Measurements from ENCODE around the gene SLC43A1. TPM values are rescaled to one million over a fixed set of nuclear protein-coding genes. Genes with fewer than 3 reads are reported as not detected.
A peak's percentile ranks its signal among the peaks of the same experiment; 100 is the strongest.

SLC43A1 gene
- total and polyA plus RNA-seq, 2 donors = 2.3 to 5.1 TPM

GRCh38 chr11:57502870-57503269 lies 12.6 kb downstream of the SLC43A1 start:
- H3K36me3 ChIP-seq (ENCODE audit: control insufficient read depth in 2 of 2, insufficient read depth in 2 of 2, low read length in 1 of 2) = no peaks in the 10 kb centered on the region
- H3K27me3 ChIP-seq (ENCODE audit: control insufficient read depth in 2 of 2, insufficient read depth in 1 of 2, low read length in 1 of 2) = no peaks in the 10 kb centered on the region
- H3K9me3 ChIP-seq (ENCODE audit: control insufficient read depth in 2 of 2, insufficient read depth in 1 of 2, low read length in 1 of 2) = no peaks in the 10 kb centered on the region
- no peak for DNase-seq (ENCODE audit: low read depth in 6 of 9, low spot score in 9 of 9)
- H3K27ac ChIP-seq (ENCODE audit: low read depth in 1 of 2, low read length in 1 of 2) = no peak overlapping the region
- H3K4me3 ChIP-seq (ENCODE audit: low read length in 2 of 2) = no peak overlapping the region
- peaks cover 0 to 10% of the 10 kb centered on the region in 2 donors for H3K4me1 ChIP-seq (ENCODE audit: control insufficient read depth in 2 of 2, insufficient read depth in 2 of 2, low read length in 2 of 2)

GRCh38 chr11:57502376-57502775 lies 13.1 kb downstream of the SLC43A1 start:
- H3K9me3 ChIP-seq (ENCODE audit: control insufficient read depth in 2 of 2, insufficient read depth in 1 of 2, low read length in 1 of 2) = no peaks in the 10 kb centered on the region
- no peaks in the 10 kb centered on the region for H3K27me3 ChIP-seq (ENCODE audit: control insufficient read depth in 2 of 2, insufficient read depth in 1 of 2, low read length in 1 of 2)
- 90% methylated on average over 3 of the region's 3 CpGs for WGBS
- no peaks in the 10 kb centered on the region for H3K36me3 ChIP-seq (ENCODE audit: control insufficient read depth in 2 of 2, insufficient read depth in 2 of 2, low read length in 1 of 2)
- H3K4me1 ChIP-seq (ENCODE audit: control insufficient read depth in 2 of 2, insufficient read depth in 2 of 2, low read length in 2 of 2) = peaks cover 0 to 10% of the 10 kb centered on the region in 2 donors
- DNase-seq (ENCODE audit: low read depth in 6 of 9, low spot score in 9 of 9) = no peak
- H3K27ac ChIP-seq (ENCODE audit: low read depth in 1 of 2, low read length in 1 of 2) = no peak overlapping the region
- no peak overlapping the region for H3K4me3 ChIP-seq (ENCODE audit: low read length in 2 of 2)

- no peaks in the 10 kb centered on the region for H3K9me3 ChIP-seq (ENCODE audit: control insufficient read depth in 2 of 2, insufficient read depth in 1 of 2, low read length in 1 of 2)
- H3K4me1 ChIP-seq (ENCODE audit: control insufficient read depth in 2 of 2, insufficient read depth in 2 of 2, low read length in 2 of 2) = peaks cover 0 to 10% of the 10 kb centered on the region in 2 donors
- H3K27ac ChIP-seq (ENCODE audit: low read depth in 1 of 2, low read length in 1 of 2) = no peak overlapping the region
- no peak overlapping the region for H3K4me3 ChIP-seq (ENCODE audit: low read length in 2 of 2)
- no peaks in the 10 kb centered on the region for H3K36me3 ChIP-seq (ENCODE audit: control insufficient read depth in 2 of 2, insufficient read depth in 2 of 2, low read length in 1 of 2)
- DNase-seq (ENCODE audit: low read depth in 6 of 9, low spot score in 9 of 9) = no peak
- H3K27me3 ChIP-seq (ENCODE audit: control insufficient read depth in 2 of 2, insufficient read depth in 1 of 2, low read length in 1 of 2) = no peaks in the 10 kb centered on the region
- WGBS = 98% methylated on average over 4 of the region's 4 CpGs
Observed at GRCh38 chr11:57501953-57502352, 13.5 kb downstream of the SLC43A1 start.

GRCh38 chr11:57500926-57501325 lies 14.6 kb downstream of the SLC43A1 start:
- Histone ChIP-seq H3K9me3 (ENCODE audit: control insufficient read depth in 2 of 2, insufficient read depth in 1 of 2, low read length in 1 of 2) (no peaks in the 10 kb centered on the region), H3K27me3 (ENCODE audit: control insufficient read depth in 2 of 2, insufficient read depth in 1 of 2, low read length in 1 of 2) (no peaks in the 10 kb centered on the region), H3K36me3 (ENCODE audit: control insufficient read depth in 2 of 2, insufficient read depth in 2 of 2, low read length in 1 of 2) (no peaks in the 10 kb centered on the region), H3K4me3 (ENCODE audit: low read length in 2 of 2) (no peak overlapping the region), H3K27ac (ENCODE audit: low read depth in 1 of 2, low read length in 1 of 2) (no peak overlapping the region), H3K4me1 (ENCODE audit: control insufficient read depth in 2 of 2, insufficient read depth in 2 of 2, low read length in 2 of 2) (peaks cover 0 to 10% of the 10 kb centered on the region in 2 donors)
- WGBS = 98% methylated on average over 15 of the region's 15 CpGs
- no peak for DNase-seq (ENCODE audit: low read depth in 6 of 9, low spot score in 9 of 9)

- Histone ChIP-seq H3K4me3 (ENCODE audit: low read length in 2 of 2) (no peak overlapping the region), H3K27ac (ENCODE audit: low read depth in 1 of 2, low read length in 1 of 2) (no peak overlapping the region), H3K36me3 (ENCODE audit: control insufficient read depth in 2 of 2, insufficient read depth in 2 of 2, low read length in 1 of 2) (no peaks in the 10 kb centered on the region), H3K27me3 (ENCODE audit: control insufficient read depth in 2 of 2, insufficient read depth in 1 of 2, low read length in 1 of 2) (no peaks in the 10 kb centered on the region), H3K9me3 (ENCODE audit: control insufficient read depth in 2 of 2, insufficient read depth in 1 of 2, low read length in 1 of 2) (no peaks in the 10 kb centered on the region), H3K4me1 (ENCODE audit: control insufficient read depth in 2 of 2, insufficient read depth in 2 of 2, low read length in 2 of 2) (peaks cover 0 to 10% of the 10 kb centered on the region in 2 donors)
- no peak for DNase-seq (ENCODE audit: low read depth in 6 of 9, low spot score in 9 of 9)
- WGBS = 94% methylated on average over 8 of the region's 8 CpGs
Observed at GRCh38 chr11:57500515-57500914, 15.0 kb downstream of the SLC43A1 start.

- peak overlapping the region in 1 of 2 donors; percentile 12 for H3K4me3 ChIP-seq (ENCODE audit: low read length in 2 of 2)
Observed at GRCh38 chr11:57499983-57500461, 15.5 kb downstream of the SLC43A1 start.

GRCh38 chr11:57499413-57499982 lies 16.0 kb downstream of the SLC43A1 start:
- peak overlapping the region in 1 of 2 donors; percentile 12 for H3K4me3 ChIP-seq (ENCODE audit: low read length in 2 of 2)

More at GRCh38 chr11:57499983-57500461, 15.5 kb downstream of the SLC43A1 start:
- 85% methylated on average over 12 of the region's 12 CpGs for WGBS
- H3K4me1 ChIP-seq (ENCODE audit: control insufficient read depth in 2 of 2, insufficient read depth in 2 of 2, low read length in 2 of 2) = peaks cover 0 to 10% of the 10 kb centered on the region in 2 donors
- no peaks in the 10 kb centered on the region for H3K36me3 ChIP-seq (ENCODE audit: control insufficient read depth in 2 of 2, insufficient read depth in 2 of 2, low read length in 1 of 2)
- no peaks in the 10 kb centered on the region for H3K9me3 ChIP-seq (ENCODE audit: control insufficient read depth in 2 of 2, insufficient read depth in 1 of 2, low read length in 1 of 2)
- H3K27ac ChIP-seq (ENCODE audit: low read depth in 1 of 2, low read length in 1 of 2) = no peak overlapping the region
- DNase-seq (ENCODE audit: low read depth in 6 of 9, low spot score in 9 of 9) = no peak
- H3K27me3 ChIP-seq (ENCODE audit: control insufficient read depth in 2 of 2, insufficient read depth in 1 of 2, low read length in 1 of 2) = no peaks in the 10 kb centered on the region

GRCh38 chr11:57498540-57498939 lies 17.0 kb downstream of the SLC43A1 start:
- Histone ChIP-seq H3K36me3 (ENCODE audit: control insufficient read depth in 2 of 2, insufficient read depth in 2 of 2, low read length in 1 of 2) (no peaks in the 10 kb centered on the region), H3K4me3 (ENCODE audit: low read length in 2 of 2) (no peak overlapping the region), H3K27ac (ENCODE audit: low read depth in 1 of 2, low read length in 1 of 2) (no peak overlapping the region), H3K9me3 (ENCODE audit: control insufficient read depth in 2 of 2, insufficient read depth in 1 of 2, low read length in 1 of 2) (no peaks in the 10 kb centered on the region), H3K4me1 (ENCODE audit: control insufficient read depth in 2 of 2, insufficient read depth in 2 of 2, low read length in 2 of 2) (peaks cover 0 to 10% of the 10 kb centered on the region in 2 donors), H3K27me3 (ENCODE audit: control insufficient read depth in 2 of 2, insufficient read depth in 1 of 2, low read length in 1 of 2) (no peaks in the 10 kb centered on the region)
- DNase-seq (ENCODE audit: low read depth in 6 of 9, low spot score in 9 of 9) = no peak
- 97% methylated on average over 6 of the region's 6 CpGs for WGBS

More at GRCh38 chr11:57499413-57499982, 16.0 kb downstream of the SLC43A1 start:
- no peaks in the 10 kb centered on the region for H3K36me3 ChIP-seq (ENCODE audit: control insufficient read depth in 2 of 2, insufficient read depth in 2 of 2, low read length in 1 of 2)
- peaks cover 0 to 10% of the 10 kb centered on the region in 2 donors for H3K4me1 ChIP-seq (ENCODE audit: control insufficient read depth in 2 of 2, insufficient read depth in 2 of 2, low read length in 2 of 2)
- H3K9me3 ChIP-seq (ENCODE audit: control insufficient read depth in 2 of 2, insufficient read depth in 1 of 2, low read length in 1 of 2) = no peaks in the 10 kb centered on the region
- DNase-seq (ENCODE audit: low read depth in 6 of 9, low spot score in 9 of 9) = peak in 2 of 9 donors; percentile 43 to 59
- H3K27ac ChIP-seq (ENCODE audit: low read depth in 1 of 2, low read length in 1 of 2) = no peak overlapping the region
- H3K27me3 ChIP-seq (ENCODE audit: control insufficient read depth in 2 of 2, insufficient read depth in 1 of 2, low read length in 1 of 2) = no peaks in the 10 kb centered on the region
- WGBS = 57% methylated on average over 35 of the region's 35 CpGs

- H3K4me3 ChIP-seq (ENCODE audit: low read length in 2 of 2) = no peak overlapping the region
- no peaks in the 10 kb centered on the region for H3K9me3 ChIP-seq (ENCODE audit: control insufficient read depth in 2 of 2, insufficient read depth in 1 of 2, low read length in 1 of 2)
- no peak for DNase-seq (ENCODE audit: low read depth in 6 of 9, low spot score in 9 of 9)
- 96% methylated on average over 15 of the region's 15 CpGs for WGBS
- H3K27me3 ChIP-seq (ENCODE audit: control insufficient read depth in 2 of 2, insufficient read depth in 1 of 2, low read length in 1 of 2) = no peaks in the 10 kb centered on the region
- no peaks in the 10 kb centered on the region for H3K36me3 ChIP-seq (ENCODE audit: control insufficient read depth in 2 of 2, insufficient read depth in 2 of 2, low read length in 1 of 2)
- no peak overlapping the region for H3K27ac ChIP-seq (ENCODE audit: low read depth in 1 of 2, low read length in 1 of 2)
- H3K4me1 ChIP-seq (ENCODE audit: control insufficient read depth in 2 of 2, insufficient read depth in 2 of 2, low read length in 2 of 2) = peaks cover 0 to 10% of the 10 kb centered on the region in 2 donors
Observed at GRCh38 chr11:57497303-57498247, 17.9 kb downstream of the SLC43A1 start.
